PC-9 (cell line): ENCODE data around the gene KLRF1. TPM values are rescaled to one million over a fixed set of nuclear protein-coding genes. Genes with fewer than 3 reads are reported as not detected.

Experiments
- BruUV-seq: library from RNA; stranded (reverse); fragments of 400-500 nt; replicated peaks from 2 replicates; lab custom pipeline; 2021; lab: Mats Ljungman, UMichigan
- CTCF ChIA-PET: fragments of 300-600 bp; sonication (Branson Sonifier 250); formaldehyde crosslinking; loops from one replicate; lab custom pipeline; 2022; ENCODE audit warnings: antibody characterized with exemption; lab: Charles Lee
- POLR2A ChIA-PET: fragments of 300-600 bp; sonication (Branson Sonifier 250); formaldehyde crosslinking; loops from one replicate; lab custom pipeline; 2022; ENCODE audit warnings: antibody characterized with exemption; ENCODE audit not compliant: unreplicated experiment; lab: Charles Lee
- DNase-seq, 2 experiments: peaks; one replicate each; pipeline versions ENCODE4 v3.0.0 to v3.0.0-alpha.2; 2015 to 2022; ENCODE audit warnings: mixed read lengths in 1 of 2
- H2AFZ ChIP-seq: fragments of 200-600 bp; sonication (generic); 2 replicates; pipeline ENCODE4 v1.8.1; 2017; ENCODE audit warnings: antibody characterized with exemption
- H3F3A ChIP-seq: fragments of 200-600 bp; sonication (generic); 2 replicates; pipeline ENCODE4 v1.8.1; 2017; ENCODE audit warnings: antibody characterized with exemption, mild to moderate bottlenecking, low read depth; ENCODE audit not compliant: insufficient read depth
- H3K27ac ChIP-seq: fragments of 200-600 bp; sonication (generic); 2 replicates; pipeline ENCODE4 v1.6.1; 2016; ENCODE audit warnings: mixed run types
- H3K27me3 ChIP-seq: fragments of 200-600 bp; sonication (generic); 2 replicates; pipeline ENCODE4 v1.6.1; 2016; ENCODE audit warnings: low read depth, mixed run types; ENCODE audit not compliant: insufficient read depth
- H3K36me3 ChIP-seq: fragments of 200-600 bp; sonication (generic); 2 replicates; pipeline ENCODE4 v1.6.1; 2016; ENCODE audit warnings: low read depth, mixed run types
- H3K4me1 ChIP-seq: fragments of 200-600 bp; sonication (generic); replicated peaks from 2 replicates; pipeline ENCODE4 v1.6.1; 2016; ENCODE audit warnings: mixed run types; ENCODE audit not compliant: insufficient read depth
- H3K4me2 ChIP-seq: fragments of 200-600 bp; sonication (generic); 2 replicates; pipeline ENCODE4 v1.6.1; 2017; ENCODE audit warnings: mixed run types
- H3K4me3 ChIP-seq: fragments of 200-600 bp; sonication (generic); 2 replicates; pipeline ENCODE4 v1.6.1; 2016; ENCODE audit warnings: mixed run types
- H3K79me2 ChIP-seq: fragments of 200-600 bp; sonication (generic); 2 replicates; pipeline ENCODE4 v1.6.1; 2017; ENCODE audit warnings: low read depth, mixed run types
- H3K9me2 ChIP-seq: fragments of 200-600 bp; sonication (generic); 2 replicates; pipeline ENCODE4 v1.8.1; 2017; ENCODE audit warnings: mild to moderate bottlenecking; ENCODE audit not compliant: insufficient read depth
- H3K9me3 ChIP-seq: fragments of 200-600 bp; sonication (generic); 2 replicates; pipeline ENCODE4 v1.8.1; 2016; ENCODE audit warnings: low read depth; ENCODE audit not compliant: insufficient read depth
- H4K20me1 ChIP-seq: fragments of 200-600 bp; sonication (generic); 2 replicates; pipeline ENCODE4 v1.8.1; 2017; ENCODE audit not compliant: insufficient read depth
- CTCF ChIP-seq: fragments of 200-600 bp; sonication (generic); conservative IDR thresholded peaks from 2 replicates; pipeline ENCODE4 v1.6.1; 2017; ENCODE audit warnings: mixed run types, antibody characterized with exemption, mild to moderate bottlenecking, moderate library complexity
- EZH2 ChIP-seq: fragments of 200-600 bp; sonication (generic); IDR thresholded peaks from 2 replicates; pipeline ENCODE4 v1.8.0; 2017; ENCODE audit warnings: antibody characterized with exemption, low read depth
- intact Hi-C: fragments of 100-400 bp; cut with micrococcal nuclease; formaldehyde crosslinking; loops from one replicate; pipeline ENCODE4 v1.10.0; 2022; ENCODE audit not compliant: unreplicated experiment
- total RNA-seq: library from RNA; stranded (reverse); gene quantifications from 2 replicates; pipeline ENCODE4 v1.2.3, GENCODE V29; 2021

Gene KLRF1
- total RNA-seq, 1 experiment from 2014 or later = not detected

GRCh38 chr12:9868311-9868801, 41.1 kb downstream of the KLRF1 start:
- ChIA-PET CTCF (no interaction called here), POLR2A (interaction anchor here (0.5 to 0.6 kb wide), 2 partner anchors 92 to 454 kb away, joined by 3 to 4 read pairs; no protein-coding TSS in a partner anchor)
- TF ChIP-seq EZH2 (no peak), CTCF (no peak)
- H3K4me2 ChIP-seq = 0 out of 2 replicates have a peak overlapping the region, but pooled peaks have one; percentile 93
- intact Hi-C loops = no loop called here
- no peaks in the 10 kb centered on the region for H3K79me2 ChIP-seq
- H3F3A ChIP-seq = peaks cover 9% of the 10 kb centered on the region; the same call in 1 of the 2 replicates
- H3K9me2 ChIP-seq = no peaks in the 10 kb centered on the region
- H3K9me3 ChIP-seq = no peaks in the 10 kb centered on the region
- no peak overlapping the region for H2AFZ ChIP-seq
- no peaks in the 10 kb centered on the region for H4K20me1 ChIP-seq
- no TSS peak for BruUV-seq
- H3K4me1 ChIP-seq = peaks cover 17% of the 10 kb centered on the region
- no peaks in the 10 kb centered on the region for H3K27me3 ChIP-seq
- H3K36me3 ChIP-seq = no peaks in the 10 kb centered on the region
- DNase-seq = no peak
- no peak overlapping the region for H3K27ac ChIP-seq
- H3K4me3 ChIP-seq = no peak overlapping the region

GRCh38 chr12:9868951-9869306, 41.6 kb downstream of the KLRF1 start:
- Histone ChIP-seq H3F3A (peaks cover 9% of the 10 kb centered on the region; the same call in 1 of the 2 replicates), H3K27ac (peak overlapping the region; percentile 63; the same call in 1 of the 2 replicates), H4K20me1 (no peaks in the 10 kb centered on the region), H3K4me1 (peaks cover 17% of the 10 kb centered on the region), H3K79me2 (no peaks in the 10 kb centered on the region), H3K4me3 (peak overlapping the region; percentile 68), H3K9me2 (no peaks in the 10 kb centered on the region), H3K4me2 (peak overlapping the region; percentile 93), H2AFZ (peak overlapping the region; percentile 84; the same call in 1 of the 2 replicates), H3K27me3 (no peaks in the 10 kb centered on the region), H3K36me3 (no peaks in the 10 kb centered on the region), H3K9me3 (no peaks in the 10 kb centered on the region)
- intact Hi-C loops = no loop called here
- POLR2A ChIA-PET = interaction anchor here (0.5 to 1.0 kb wide), 2 partner anchors 92 to 112 kb away, joined by 4 read pairs; no protein-coding TSS in a partner anchor
- BruUV-seq = no TSS peak
- DNase-seq = no peak
- CTCF ChIA-PET = interaction anchor here (1.0 kb wide), 1 partner anchor 126 kb away, joined by 3 read pairs; no protein-coding TSS in a partner anchor
- no peak for TF ChIP-seq EZH2
- no peak for TF ChIP-seq CTCF

- H2AFZ ChIP-seq = peak within 1 kb of the TSS; percentile 84
- peak; percentile 18 to 83 for DNase-seq
- H3K4me2 ChIP-seq = peak within 1 kb of the TSS; percentile 93
- intact Hi-C loops = no loop called here
- no peaks in the 10 kb centered on the region for H3K9me3 ChIP-seq
- CTCF ChIA-PET = interaction anchor here (0.6 to 1.0 kb wide), 2 partner anchors 127 to 267 kb away, joined by 3 to 10 read pairs; no protein-coding TSS in a partner anchor
- POLR2A ChIA-PET = interaction anchor here (0.6 to 1.0 kb wide), 3 partner anchors 58 to 1097 kb away, joined by 3 to 10 read pairs (median 4); no protein-coding TSS in a partner anchor
- no peaks in the 10 kb centered on the region for H3K36me3 ChIP-seq
- H3K79me2 ChIP-seq = no peaks in the 10 kb centered on the region
- no peak for TF ChIP-seq CTCF
- no peak for TF ChIP-seq EZH2
- TSS peak; percentile 36 for BruUV-seq
- H3K27me3 ChIP-seq = no peaks in the 10 kb centered on the region
- H3F3A ChIP-seq = peaks cover 9% of the 10 kb centered on the region; the same call in 1 of the 2 replicates
- no peaks in the 10 kb centered on the region for H4K20me1 ChIP-seq
- H3K27ac ChIP-seq = peak within 1 kb of the TSS; percentile 63
- H3K4me3 ChIP-seq = peak within 1 kb of the TSS; percentile 68
- H3K4me1 ChIP-seq = peaks cover 17% of the 10 kb centered on the region
- no peaks in the 10 kb centered on the region for H3K9me2 ChIP-seq
Measured at GRCh38 chr12:9869307-9870161, 42.3 kb downstream of the KLRF1 start, which contains the start of gene CLEC2B. Gene CLEC2B (minus strand): TSS chr12:9869354.
